Hepatic stellate cell (primary cell): ENCODE data around the gene PHACTR1.

Experiments
- DNase-seq: peaks from one replicate; pipeline ENCODE4 v3.0.0; 2011; ENCODE audit warnings: low spot score

The PHACTR1 gene

GRCh38 chr6:12849809-12850198 lies 133.2 kb downstream of the PHACTR1 start:
- DNase-seq = no peak

DNA sequence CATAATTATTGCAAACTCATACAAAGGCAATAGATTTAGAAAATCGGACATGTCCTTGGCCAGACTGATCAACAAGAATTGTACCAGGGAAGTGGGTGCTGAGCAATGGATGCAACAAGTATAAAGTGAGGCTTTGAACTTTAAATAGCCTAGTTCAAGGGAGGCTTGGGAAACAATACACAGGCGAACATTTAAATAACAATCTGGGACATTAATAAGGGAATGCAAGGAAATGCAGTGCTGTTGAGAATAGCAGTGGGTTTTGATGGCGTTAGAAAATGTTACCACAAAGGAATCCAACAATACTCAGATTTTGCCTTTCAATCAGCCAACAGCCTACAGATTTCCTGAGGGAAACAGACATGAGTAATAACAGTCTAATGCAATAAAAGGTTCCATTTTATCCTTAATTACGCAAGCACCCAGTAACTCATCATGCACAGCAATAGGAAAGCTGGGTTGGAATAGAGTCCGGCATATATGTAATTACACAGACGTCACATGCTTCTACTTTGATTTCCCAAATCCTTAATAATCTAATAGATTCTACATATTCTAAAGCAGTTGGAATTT lies 134.6 kb downstream of the PHACTR1 start:
- no peak for DNase-seq

DNA sequence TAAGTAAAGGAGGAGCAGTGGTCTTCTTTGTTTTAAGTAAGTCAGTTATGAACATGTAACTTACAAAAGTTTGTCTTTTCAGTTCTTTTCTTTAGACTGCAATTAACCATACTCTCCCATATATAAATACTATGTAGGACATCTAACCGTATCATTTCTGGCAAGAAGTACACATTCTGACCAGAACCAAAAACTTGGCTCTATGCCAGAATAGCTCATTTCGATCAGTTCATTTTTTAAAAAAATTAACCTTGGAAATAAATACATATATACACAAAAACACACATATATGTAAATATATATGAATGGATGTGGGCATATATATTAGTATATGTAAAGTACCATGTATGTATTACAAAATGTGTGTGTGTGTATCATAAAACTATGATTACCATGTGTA lies 145.0 kb downstream of the PHACTR1 start:
- no peak for DNase-seq

DNA sequence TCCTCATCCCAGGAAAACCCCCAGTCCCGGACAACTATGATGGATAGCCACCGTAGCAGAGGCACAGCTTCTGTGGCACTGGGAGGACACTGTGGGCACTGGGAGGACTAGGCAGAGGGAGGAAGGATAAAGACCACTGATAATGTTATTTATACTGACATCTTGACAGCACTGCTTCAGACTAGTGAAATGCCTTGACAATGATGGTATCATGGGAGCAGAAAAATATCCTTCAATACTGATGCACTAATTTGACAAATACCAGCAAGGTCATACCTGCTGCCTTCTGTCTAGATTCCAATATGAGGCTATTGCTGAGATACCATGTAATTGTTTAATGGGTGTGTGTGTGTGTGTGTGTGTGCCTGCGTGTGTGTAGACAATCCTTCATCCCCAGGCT lies 148.6 kb downstream of the PHACTR1 start:
- no peak for DNase-seq

- no peak for DNase-seq
These were observed 149.2 kb downstream of the PHACTR1 start for GRCh38 chr6:12865671-12866181.

- DNase-seq = no peak
These were observed 150.0 kb downstream of the PHACTR1 start for GRCh38 chr6:12866422-12867029.

GRCh38 chr6:12869816-12870432 lies 153.4 kb downstream of the PHACTR1 start:
- no peak for DNase-seq

DNA sequence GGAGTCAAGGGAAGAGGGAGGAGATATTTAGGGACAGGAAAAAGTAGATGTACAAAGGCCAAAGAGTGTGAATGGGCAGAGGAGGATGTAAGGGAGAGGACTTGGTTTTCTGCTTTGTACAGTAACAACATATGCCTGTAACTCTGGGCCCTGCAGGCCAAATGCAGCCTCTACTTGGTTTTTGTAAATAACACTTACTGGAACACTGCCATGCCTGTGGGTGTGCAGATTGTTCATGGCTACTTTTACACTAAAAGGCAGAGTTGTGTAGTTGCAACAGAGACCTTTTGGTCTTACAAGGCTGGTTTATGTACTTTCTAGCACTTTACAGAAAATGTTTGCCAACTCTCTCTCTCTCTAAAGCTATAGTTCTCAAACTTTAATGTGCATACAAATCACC lies 157.1 kb downstream of the PHACTR1 start:
- DNase-seq = no peak

- DNase-seq = no peak
These were observed 158.5 kb downstream of the PHACTR1 start for GRCh38 chr6:12875051-12875450.

DNA sequence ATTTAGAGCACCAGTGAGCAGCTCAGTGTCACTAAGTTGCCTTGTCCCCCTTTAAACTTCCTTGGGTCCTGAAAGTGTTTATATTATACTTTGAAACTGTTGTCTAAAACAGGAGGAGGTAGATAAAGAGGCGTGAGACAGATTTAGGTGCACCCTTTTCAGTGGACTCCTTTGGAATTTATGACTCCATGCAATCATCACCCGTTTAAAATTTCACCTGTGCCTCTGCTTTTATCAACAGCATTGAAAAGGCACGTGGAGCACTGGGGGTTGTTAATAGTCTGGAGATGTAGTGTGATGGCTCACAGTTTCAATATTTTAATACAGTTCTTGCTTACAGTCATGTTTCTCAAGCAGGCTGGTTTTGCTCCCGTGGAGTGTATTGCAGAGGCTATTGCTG lies 162.2 kb downstream of the PHACTR1 start:
- no peak for DNase-seq

DNA sequence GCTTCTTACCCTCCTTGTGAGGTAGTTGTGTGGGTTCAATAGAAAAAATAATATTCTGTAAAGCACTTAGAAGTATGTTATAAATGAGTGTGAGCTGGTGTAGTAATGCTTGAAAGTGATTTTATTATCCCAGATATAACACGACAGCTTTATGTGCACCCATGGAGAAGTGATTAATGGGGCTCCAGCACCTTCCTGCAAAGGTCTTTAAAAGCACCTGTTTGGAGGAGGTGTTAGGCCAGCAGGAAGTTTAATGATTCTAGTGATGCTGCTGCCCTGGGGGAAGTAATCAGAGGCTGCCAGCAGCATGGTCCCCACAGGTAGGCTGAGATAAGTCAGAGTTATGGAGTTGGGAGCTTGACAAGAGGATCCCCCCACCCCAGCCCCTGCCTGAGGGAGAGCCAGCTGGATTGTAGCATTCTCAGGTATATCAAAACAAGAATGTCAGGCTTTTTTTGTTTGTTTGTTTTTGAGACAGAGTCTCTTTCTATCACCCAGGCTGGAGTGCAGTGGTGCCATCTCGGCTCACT lies 166.3 kb downstream of the PHACTR1 start:
- DNase-seq = no peak

DNA sequence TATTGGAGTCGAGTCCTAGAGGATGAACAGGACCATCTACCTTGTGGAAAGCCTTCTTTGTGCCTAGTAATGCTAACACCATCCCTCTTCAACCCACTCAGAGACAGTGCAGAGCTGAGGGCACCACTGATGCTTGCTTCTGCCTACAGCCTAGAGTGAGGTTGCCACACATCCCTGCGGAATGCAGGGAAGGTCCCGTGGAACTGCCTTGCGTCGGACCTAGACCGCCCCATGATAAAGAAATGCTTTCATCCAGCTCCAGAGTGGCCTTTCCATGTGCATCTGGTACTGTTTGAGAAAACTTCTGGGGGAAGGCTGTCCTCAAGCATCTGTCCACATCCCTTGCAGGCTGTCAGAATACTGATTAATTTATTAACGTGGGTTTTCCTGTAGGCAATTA lies 168.4 kb downstream of the PHACTR1 start:
- no peak for DNase-seq

- no peak for DNase-seq
These were observed 170.6 kb downstream of the PHACTR1 start for GRCh38 chr6:12886961-12887775.

GRCh38 chr6:12890171-12890790 lies 173.7 kb downstream of the PHACTR1 start:
- DNase-seq = no peak

- DNase-seq = no peak
These were observed 175.0 kb downstream of the PHACTR1 start for GRCh38 chr6:12891595-12891994.

DNA sequence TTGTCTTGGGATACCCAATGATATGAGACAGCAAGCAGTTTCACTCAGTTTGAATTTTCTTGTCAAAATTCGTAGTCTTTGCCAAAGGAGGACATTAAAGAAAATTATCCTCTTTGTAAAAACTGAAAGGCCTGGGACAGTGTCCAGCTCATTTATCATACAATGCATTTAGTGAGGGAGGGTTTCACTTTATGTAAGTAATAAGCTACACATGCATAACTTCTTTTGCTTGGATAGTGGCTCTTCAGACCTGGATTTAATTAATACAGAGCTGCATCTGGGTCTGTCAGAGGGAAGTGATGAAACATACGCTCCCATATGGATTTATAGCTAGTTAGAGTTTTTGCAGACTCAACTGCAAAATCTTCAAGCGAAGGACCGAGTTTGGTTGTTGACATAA lies 175.6 kb downstream of the PHACTR1 start:
- no peak for DNase-seq

DNA sequence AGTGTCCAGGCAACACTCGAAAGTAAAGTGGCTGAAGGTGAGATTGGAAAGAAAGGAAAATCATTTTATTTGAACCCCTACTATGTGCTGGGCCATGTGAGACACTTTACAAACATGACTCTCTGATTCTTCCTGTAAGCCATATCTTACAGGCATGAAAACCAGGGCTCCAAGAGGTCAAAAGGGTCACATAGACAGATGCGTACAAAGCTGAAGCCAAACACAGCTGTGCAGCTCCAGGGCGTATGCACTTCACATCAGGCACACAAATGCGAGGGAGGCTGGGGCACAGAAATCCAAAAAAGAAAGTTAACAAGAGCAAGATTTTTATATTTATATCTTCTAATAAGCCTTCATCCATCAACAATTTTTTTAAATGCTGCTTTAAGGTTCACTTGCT lies 176.5 kb downstream of the PHACTR1 start:
- DNase-seq = no peak

DNA sequence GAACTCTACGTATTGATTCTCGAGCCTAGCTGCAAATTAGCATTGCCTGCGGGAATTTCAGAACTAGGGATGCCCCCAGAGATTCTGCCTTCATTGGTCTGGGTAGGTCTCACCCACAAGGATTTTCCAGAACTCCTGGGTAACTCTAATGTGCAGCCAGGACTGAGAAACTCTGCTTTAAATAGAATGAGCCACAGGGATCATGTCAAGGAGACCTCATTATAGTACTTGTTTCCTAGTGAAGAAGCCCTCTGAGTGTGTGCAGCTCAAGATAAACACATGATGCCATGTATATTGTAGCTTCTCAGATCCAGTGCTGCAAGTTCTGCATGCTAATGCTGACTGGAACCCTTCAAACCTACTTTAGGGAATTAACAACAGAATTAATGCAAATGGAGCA lies 179.2 kb downstream of the PHACTR1 start:
- no peak for DNase-seq

GRCh38 chr6:12896208-12896733 lies 179.7 kb downstream of the PHACTR1 start:
- DNase-seq = no peak

GRCh38 chr6:12898603-12899002 lies 182.0 kb downstream of the PHACTR1 start:
- DNase-seq = no peak

GRCh38 chr6:12899046-12899833 lies 182.7 kb downstream of the PHACTR1 start:
- DNase-seq = no peak
